Bronchial epithelial cell (primary cell): Measurements from ENCODE around the gene RPL13. TPM values are rescaled to one million over a fixed set of nuclear protein-coding genes. Genes with fewer than 3 reads are reported as not detected.

Source experiments
- DNase-seq: peaks from one replicate; pipeline ENCODE4 v3.0.0-alpha.2; 2010; ENCODE audit warnings: low read depth
- FAIRE-seq: peaks from 2 replicates; lab custom pipeline; 2011; peaks lifted over from hg19 to GRCh38; lab: Jason Lieb, UNC
- H3K27me3 ChIP-seq: 2 replicates; pipeline ENCODE4 v1.5.1; 2011; ENCODE audit warnings: low read length; ENCODE audit not compliant: control insufficient read depth, insufficient read depth
- H3K36me3 ChIP-seq: 2 replicates; pipeline ENCODE4 v1.5.1; 2011; ENCODE audit warnings: low read length; ENCODE audit not compliant: control insufficient read depth, insufficient read depth
- H3K4me3 ChIP-seq: 2 replicates; pipeline ENCODE4 v1.5.1; 2011; ENCODE audit warnings: mild to moderate bottlenecking, low read depth, low read length, control low read depth
- total RNA-seq: library from RNA; depleted of rRNA; stranded (reverse); fragments of >200 nt; gene quantifications from 2 replicates; pipeline ENCODE4 v1.2.1, GENCODE V29; 2014
- TF ChIP-seq, protein P1 (sequence below): IDR thresholded peaks from 2 replicates; pipeline ENCODE4 v1.5.1; 2011; ENCODE audit warnings: mild to moderate bottlenecking, moderate library complexity, low read length, control low read depth, inconsistent platforms; ENCODE audit not compliant: insufficient read depth, severe bottlenecking

Gene RPL13
- total RNA-seq, 1 donor from 2014 or later: 4,913 TPM

DNA sequence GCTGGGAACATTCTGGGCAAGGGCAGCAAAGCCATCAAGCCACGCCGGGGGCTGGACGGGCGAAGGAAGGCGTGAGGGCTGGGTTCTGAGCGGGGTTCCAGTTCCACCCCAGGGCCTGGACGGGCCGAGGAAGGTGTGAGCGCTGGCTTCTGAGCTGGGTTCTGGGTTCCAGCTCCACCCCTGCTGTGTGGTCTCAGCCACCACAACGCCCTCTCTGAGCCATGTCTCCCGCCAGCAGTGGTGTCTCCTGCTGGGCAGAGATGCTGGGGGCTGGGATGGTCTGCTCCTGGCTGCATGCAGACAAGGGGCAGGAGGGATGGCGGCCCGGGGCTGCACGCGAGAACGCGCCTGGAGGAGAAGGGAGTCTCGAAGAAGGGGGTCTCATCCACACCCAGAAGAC, 11.2 kb downstream of the RPL13 start:
- Histone ChIP-seq H3K27me3 (peaks cover 6% of the 10 kb centered on the region), H3K36me3 (no peaks in the 10 kb centered on the region), H3K4me3 (no peak overlapping the region)
- DNase-seq: no peak
- TF ChIP-seq, protein P1, sequence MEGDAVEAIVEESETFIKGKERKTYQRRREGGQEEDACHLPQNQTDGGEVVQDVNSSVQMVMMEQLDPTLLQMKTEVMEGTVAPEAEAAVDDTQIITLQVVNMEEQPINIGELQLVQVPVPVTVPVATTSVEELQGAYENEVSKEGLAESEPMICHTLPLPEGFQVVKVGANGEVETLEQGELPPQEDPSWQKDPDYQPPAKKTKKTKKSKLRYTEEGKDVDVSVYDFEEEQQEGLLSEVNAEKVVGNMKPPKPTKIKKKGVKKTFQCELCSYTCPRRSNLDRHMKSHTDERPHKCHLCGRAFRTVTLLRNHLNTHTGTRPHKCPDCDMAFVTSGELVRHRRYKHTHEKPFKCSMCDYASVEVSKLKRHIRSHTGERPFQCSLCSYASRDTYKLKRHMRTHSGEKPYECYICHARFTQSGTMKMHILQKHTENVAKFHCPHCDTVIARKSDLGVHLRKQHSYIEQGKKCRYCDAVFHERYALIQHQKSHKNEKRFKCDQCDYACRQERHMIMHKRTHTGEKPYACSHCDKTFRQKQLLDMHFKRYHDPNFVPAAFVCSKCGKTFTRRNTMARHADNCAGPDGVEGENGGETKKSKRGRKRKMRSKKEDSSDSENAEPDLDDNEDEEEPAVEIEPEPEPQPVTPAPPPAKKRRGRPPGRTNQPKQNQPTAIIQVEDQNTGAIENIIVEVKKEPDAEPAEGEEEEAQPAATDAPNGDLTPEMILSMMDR: no peak
- FAIRE-seq: no peak

DNA sequence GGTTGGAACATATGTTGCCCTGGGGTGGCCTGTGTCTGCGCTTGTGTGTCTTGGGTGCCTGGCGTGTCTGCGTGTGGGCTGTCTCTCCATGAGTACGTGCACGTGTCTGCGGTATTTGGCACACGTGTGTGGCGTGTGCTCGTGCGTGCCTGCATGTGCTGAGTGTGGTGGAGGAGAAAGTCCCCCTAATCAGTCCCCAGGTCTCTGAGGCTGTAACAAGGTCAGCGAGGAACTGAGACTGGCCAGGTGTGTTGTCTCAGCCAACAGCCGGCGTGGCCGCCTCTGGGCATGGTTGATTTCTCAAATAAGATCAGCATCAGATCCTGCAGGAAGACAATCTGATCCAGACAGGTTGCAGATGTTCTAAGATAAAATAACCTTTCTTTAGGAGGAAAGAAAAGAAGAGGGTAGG, 11.6 kb downstream of the RPL13 start:
- no peak for FAIRE-seq

DNA sequence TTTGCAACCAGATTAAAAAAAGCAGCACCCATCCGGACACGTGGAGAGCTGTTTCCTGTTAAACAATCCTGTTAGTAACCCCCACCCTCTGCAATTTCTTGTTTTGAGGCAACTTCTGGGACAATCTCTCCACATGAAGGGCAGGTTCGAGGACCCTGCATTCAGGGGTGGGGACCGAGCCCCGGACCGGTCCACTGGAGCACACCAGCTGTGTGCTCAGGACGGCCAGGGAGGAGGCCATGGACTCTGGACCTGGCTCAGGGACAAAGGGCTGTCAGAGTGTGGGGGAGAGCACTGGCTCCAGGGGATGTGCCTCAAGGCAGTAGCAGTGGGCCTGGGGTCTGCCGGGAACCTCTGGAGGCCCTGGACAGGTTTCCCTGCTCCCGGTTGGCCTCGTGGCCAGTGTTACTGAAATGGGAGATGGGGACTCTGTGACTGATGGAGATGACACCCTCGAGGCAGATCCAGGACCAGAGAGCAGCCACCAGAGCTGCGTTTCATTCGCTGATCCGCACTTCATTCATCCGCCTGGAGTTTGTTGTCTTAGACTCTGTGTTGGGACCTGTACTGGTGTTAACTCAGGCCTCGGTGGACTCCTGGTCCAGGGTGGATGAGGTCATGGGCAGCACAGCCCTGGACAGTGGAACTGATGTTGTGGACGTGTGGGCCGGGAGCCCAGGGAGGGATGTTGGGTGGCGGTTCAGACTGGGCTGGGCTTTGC, 12.2 kb downstream of the RPL13 start:
- Histone ChIP-seq H3K4me3 (no peak overlapping the region), H3K27me3 (peaks cover 9% of the 10 kb centered on the region), H3K36me3 (no peaks in the 10 kb centered on the region)
- TF ChIP-seq, protein P1: no peak
- FAIRE-seq (peak; percentile 75), DNase-seq (no peak)

More for the DNA sequence above, 11.6 kb downstream of the RPL13 start:
- Histone ChIP-seq H3K36me3 (no peaks in the 10 kb centered on the region), H3K27me3 (peaks cover 9% of the 10 kb centered on the region), H3K4me3 (no peak overlapping the region)
- TF ChIP-seq, protein P1: no peak
- DNase-seq: no peak

DNA sequence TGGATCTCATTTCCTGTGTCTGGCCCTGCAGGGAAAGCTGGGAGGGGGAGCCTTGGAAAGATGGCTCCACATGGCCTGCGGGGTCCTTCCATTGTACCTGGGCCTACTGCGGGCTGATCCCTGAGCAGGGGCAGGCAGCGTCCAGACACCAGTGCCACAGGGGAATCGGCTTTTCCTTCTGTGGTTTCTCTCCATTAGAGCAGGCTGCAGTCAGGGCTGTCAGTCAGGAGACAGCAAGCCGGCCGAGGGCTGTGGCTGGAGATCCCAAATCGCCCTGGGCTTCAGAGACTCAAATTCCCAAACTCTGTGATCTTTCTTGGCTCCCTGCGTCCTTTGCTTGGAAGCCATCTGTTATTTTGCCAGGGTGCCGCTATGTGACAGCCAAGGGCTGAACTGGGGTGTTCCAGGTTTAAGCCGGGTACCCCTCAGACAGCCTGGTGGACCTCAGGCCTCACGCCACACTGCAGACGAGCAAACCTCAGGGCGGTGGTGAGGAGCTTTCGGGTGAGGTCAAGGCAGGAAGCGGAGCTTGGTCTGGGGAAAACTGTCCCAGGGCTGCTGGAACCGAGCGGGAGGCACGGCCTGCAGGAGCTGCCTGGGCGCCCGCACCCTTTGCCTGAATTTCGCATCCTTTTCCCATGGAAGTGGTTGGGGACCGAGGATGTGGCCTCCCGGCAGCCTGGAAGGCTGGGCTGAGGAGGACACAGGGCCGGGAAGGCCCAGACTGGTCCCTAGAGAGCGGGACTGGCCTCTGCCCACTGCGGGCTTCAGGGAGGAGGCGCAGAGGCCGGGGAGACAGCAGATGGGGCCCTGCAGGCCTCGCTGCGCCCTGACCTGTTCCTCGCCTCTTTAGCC, 13.6 kb downstream of the RPL13 start:
- FAIRE-seq: no peak
- Histone ChIP-seq H3K36me3 (no peaks in the 10 kb centered on the region), H3K27me3 (peaks cover 9% of the 10 kb centered on the region), H3K4me3 (no peak overlapping the region)
- TF ChIP-seq, protein P1: no peak
- DNase-seq: no peak

DNA sequence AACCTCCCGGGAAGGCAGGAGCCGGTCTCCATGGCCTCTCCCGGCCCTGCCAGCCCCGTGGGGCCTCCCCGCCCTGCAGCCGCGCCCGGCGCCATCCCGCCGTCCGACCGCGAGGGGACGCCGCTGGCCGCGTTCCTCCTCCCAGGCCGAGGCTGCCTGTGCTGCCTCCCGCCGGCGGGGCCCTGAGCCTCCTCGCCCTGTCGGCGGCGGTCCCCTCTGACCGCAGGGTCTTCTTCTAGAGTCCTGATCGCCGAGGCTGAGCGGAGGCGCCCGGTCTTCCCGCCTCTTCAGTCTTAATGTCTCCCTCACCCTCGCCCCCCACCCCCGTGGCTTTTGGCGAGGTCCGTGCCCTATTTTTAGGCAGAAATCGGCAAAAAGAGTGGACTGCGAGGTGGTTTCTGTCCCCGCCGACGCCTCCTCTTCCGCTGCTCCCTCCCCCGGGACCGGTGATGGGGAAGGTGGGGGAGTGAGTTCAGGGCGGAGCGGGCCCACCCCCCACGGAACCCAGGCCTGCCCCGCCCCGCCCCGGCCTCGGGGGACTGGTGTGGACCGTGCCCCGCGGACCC, 14.3 kb downstream of the RPL13 start:
- FAIRE-seq: no peak
- TF ChIP-seq, protein P1: peak; percentile 86
- Histone ChIP-seq H3K36me3 (no peaks in the 10 kb centered on the region), H3K27me3 (peaks cover 9% of the 10 kb centered on the region), H3K4me3 (peak overlapping the region; percentile 4)
- DNase-seq: peak; percentile 30
